ENCODE results near the gene INSYN2B. TPM values are rescaled to one million over a fixed set of nuclear protein-coding genes. Genes with fewer than 3 reads are reported as not detected.

The INSYN2B gene
- total RNA-seq, 1 experiment from 2014 or later = 10.8 TPM

GRCh38 chr5:169904508-169904907 is 75.8 kb downstream of the INSYN2B start:
- Histone ChIP-seq H3K27me3 (replicated peaks; ENCODE audit: insufficient read depth, low read depth, low read length, poor library complexity) (no peaks in the 10 kb centered on the region), H3K4me3 (ENCODE audit: low read depth, low read length, poor library complexity, severe bottlenecking) (no peak overlapping the region), H3K27ac (ENCODE audit: low read depth, low read length, poor library complexity, severe bottlenecking) (peak overlapping the region; percentile 72), H3K36me3 (ENCODE audit: insufficient read depth, low read length, poor library complexity, severe bottlenecking) (no peaks in the 10 kb centered on the region), H3K9me3 (ENCODE audit: low read depth, low read length, poor library complexity, severe bottlenecking) (no peaks in the 10 kb centered on the region), H3K4me1 (ENCODE audit: insufficient read depth, low read length, poor library complexity, severe bottlenecking) (peaks cover 25% of the 10 kb centered on the region)
- intact Hi-C loops (cut with micrococcal nuclease; ENCODE audit: unreplicated experiment) = no loop called here
- ChIA-PET POLR2A (ENCODE audit: low non-redundant PET) (interaction anchor here (0.6 kb wide), 2 partner anchors 31 to 67 kb away, joined by 3 to 7 read pairs; no protein-coding TSS in a partner anchor), CTCF (interaction anchor here (0.6 to 0.9 kb wide), 2 partner anchors 76 to 1197 kb away, joined by 3 read pairs; partner anchors contain the start of gene INSYN2B)
- BruUV-seq (replicated peaks) = no TSS peak
- DNase-seq (ENCODE audit: low spot score) = peak; percentile 77
- no peak for TF ChIP-seq EZH2 (IDR thresholded peaks at IDR 0.05; ENCODE audit: borderline replicate concordance, low read depth, low read length, poor library complexity, severe bottlenecking)
- TF ChIP-seq CTCF (conservative IDR thresholded peaks at IDR 0.05; ENCODE audit: low read depth, low read length) = no peak

GRCh38 chr5:169904059-169904458 is 76.2 kb downstream of the INSYN2B start:
- DNase-seq (ENCODE audit: low spot score) = peak; percentile 64
- no TSS peak for BruUV-seq (replicated peaks)
- Histone ChIP-seq H3K27me3 (replicated peaks; ENCODE audit: insufficient read depth, low read depth, low read length, poor library complexity) (no peaks in the 10 kb centered on the region), H3K4me1 (ENCODE audit: insufficient read depth, low read length, poor library complexity, severe bottlenecking) (peaks cover 25% of the 10 kb centered on the region), H3K4me3 (ENCODE audit: low read depth, low read length, poor library complexity, severe bottlenecking) (no peak overlapping the region), H3K36me3 (ENCODE audit: insufficient read depth, low read length, poor library complexity, severe bottlenecking) (no peaks in the 10 kb centered on the region), H3K27ac (ENCODE audit: low read depth, low read length, poor library complexity, severe bottlenecking) (peak overlapping the region; percentile 72), H3K9me3 (ENCODE audit: low read depth, low read length, poor library complexity, severe bottlenecking) (no peaks in the 10 kb centered on the region)
- no peak for TF ChIP-seq CTCF (conservative IDR thresholded peaks at IDR 0.05; ENCODE audit: low read depth, low read length)
- TF ChIP-seq EZH2 (IDR thresholded peaks at IDR 0.05; ENCODE audit: borderline replicate concordance, low read depth, low read length, poor library complexity, severe bottlenecking) = no peak
- CTCF ChIA-PET = interaction anchor here (0.6 kb wide), 1 partner anchor 76 kb away, joined by 3 read pairs; the partner anchor contains the start of gene INSYN2B
- intact Hi-C loops (cut with micrococcal nuclease; ENCODE audit: unreplicated experiment) = no loop called here
- POLR2A ChIA-PET (ENCODE audit: low non-redundant PET) = interaction anchor here (0.6 kb wide), 2 partner anchors 31 to 67 kb away, joined by 3 to 7 read pairs; no protein-coding TSS in a partner anchor

- H3K27me3 ChIP-seq (replicated peaks; ENCODE audit: insufficient read depth, low read depth, low read length, poor library complexity) = no peaks in the 10 kb centered on the region
- H3K4me3 ChIP-seq (ENCODE audit: low read depth, low read length, poor library complexity, severe bottlenecking) = no peak overlapping the region
- DNase-seq (ENCODE audit: low spot score) = no peak
- ChIA-PET POLR2A (ENCODE audit: low non-redundant PET) (no interaction called here), CTCF (no interaction called here)
- H3K27ac ChIP-seq (ENCODE audit: low read depth, low read length, poor library complexity, severe bottlenecking) = no peak overlapping the region
- no TSS peak for BruUV-seq (replicated peaks)
- intact Hi-C loops (cut with micrococcal nuclease; ENCODE audit: unreplicated experiment) = no loop called here
- no peak for TF ChIP-seq CTCF (conservative IDR thresholded peaks at IDR 0.05; ENCODE audit: low read depth, low read length)
- no peak for TF ChIP-seq EZH2 (IDR thresholded peaks at IDR 0.05; ENCODE audit: borderline replicate concordance, low read depth, low read length, poor library complexity, severe bottlenecking)
- H3K4me1 ChIP-seq (ENCODE audit: insufficient read depth, low read length, poor library complexity, severe bottlenecking) = peaks cover 23% of the 10 kb centered on the region
- H3K36me3 ChIP-seq (ENCODE audit: insufficient read depth, low read length, poor library complexity, severe bottlenecking) = no peaks in the 10 kb centered on the region
- H3K9me3 ChIP-seq (ENCODE audit: low read depth, low read length, poor library complexity, severe bottlenecking) = no peaks in the 10 kb centered on the region
Observed at GRCh38 chr5:169901896-169902295, 78.4 kb downstream of the INSYN2B start.

All from A673 (cell line).